Cardiac fibroblast (primary cell): ENCODE measurements around the gene RNF2.
A peak's percentile ranks its signal among the peaks of the same experiment; 100 is the strongest.

Experiments
- DNase-seq, 2 donors: peaks; one replicate each; pipeline versions ENCODE4 v3.0.0 to v3.0.0-alpha.2; 2010; ENCODE audit warnings: low read depth in 2 of 2
- H3K4me3 ChIP-seq, 2 donors: replicated peaks in 1 of 2; 1 replicate in 1 of 2; 2 replicates in 1 of 2; pipeline ENCODE4 v1.5.1; 2011; ENCODE audit warnings: low read depth in 2 of 2, low read length in 2 of 2, mild to moderate bottlenecking in 2 of 2, moderate library complexity in 1 of 2
- TF ChIP-seq, protein P1 (sequence below): IDR thresholded peaks from one replicate; pipeline ENCODE4 v1.5.1; 2011; ENCODE audit warnings: low read depth, mild to moderate bottlenecking, low read length, inconsistent platforms

The RNF2 gene

DNA sequence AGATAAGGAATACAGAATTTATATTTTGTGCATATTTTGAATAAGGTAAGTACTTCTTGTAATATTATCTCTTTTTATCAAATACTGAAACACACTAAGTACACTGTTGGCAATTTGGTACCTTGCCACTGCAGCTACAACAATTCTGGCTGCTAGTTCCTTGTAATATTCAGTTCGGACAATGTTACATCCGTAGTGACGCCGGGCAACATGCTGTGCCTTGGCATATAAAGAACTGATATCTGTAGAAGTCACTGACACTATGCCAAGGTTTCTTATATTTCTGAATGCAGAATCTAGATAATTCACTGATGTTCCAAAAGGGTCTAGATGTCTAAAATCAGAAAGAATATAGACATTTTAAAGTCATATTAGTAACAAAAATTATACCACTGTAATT, 93.9 kb downstream of the RNF2 start:
- DNase-seq = no peak
- no peak overlapping the region for H3K4me3 ChIP-seq
- TF ChIP-seq, protein P1, sequence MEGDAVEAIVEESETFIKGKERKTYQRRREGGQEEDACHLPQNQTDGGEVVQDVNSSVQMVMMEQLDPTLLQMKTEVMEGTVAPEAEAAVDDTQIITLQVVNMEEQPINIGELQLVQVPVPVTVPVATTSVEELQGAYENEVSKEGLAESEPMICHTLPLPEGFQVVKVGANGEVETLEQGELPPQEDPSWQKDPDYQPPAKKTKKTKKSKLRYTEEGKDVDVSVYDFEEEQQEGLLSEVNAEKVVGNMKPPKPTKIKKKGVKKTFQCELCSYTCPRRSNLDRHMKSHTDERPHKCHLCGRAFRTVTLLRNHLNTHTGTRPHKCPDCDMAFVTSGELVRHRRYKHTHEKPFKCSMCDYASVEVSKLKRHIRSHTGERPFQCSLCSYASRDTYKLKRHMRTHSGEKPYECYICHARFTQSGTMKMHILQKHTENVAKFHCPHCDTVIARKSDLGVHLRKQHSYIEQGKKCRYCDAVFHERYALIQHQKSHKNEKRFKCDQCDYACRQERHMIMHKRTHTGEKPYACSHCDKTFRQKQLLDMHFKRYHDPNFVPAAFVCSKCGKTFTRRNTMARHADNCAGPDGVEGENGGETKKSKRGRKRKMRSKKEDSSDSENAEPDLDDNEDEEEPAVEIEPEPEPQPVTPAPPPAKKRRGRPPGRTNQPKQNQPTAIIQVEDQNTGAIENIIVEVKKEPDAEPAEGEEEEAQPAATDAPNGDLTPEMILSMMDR = no peak

DNA sequence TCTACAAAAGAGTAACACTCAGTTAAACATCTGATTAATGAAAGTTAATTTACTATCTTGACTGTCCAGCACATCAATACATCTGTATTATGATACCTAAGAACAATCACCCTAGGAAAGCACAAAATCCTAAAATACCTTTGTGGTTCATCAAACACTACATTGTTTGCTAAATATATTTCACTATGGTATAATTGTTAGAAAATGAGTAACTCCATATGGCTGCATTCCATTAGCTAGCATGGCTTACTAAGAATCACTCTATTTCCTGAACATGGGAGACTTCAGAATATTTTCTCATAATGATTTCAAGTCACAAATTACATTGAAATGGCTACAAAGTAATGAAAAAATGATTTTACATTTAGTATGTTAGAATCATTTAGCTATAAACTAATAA, 98.9 kb downstream of the RNF2 start:
- H3K4me3 ChIP-seq = no peak overlapping the region
- peak; percentile 13 to 80 for DNase-seq
- TF ChIP-seq, protein P1 = no peak

DNA sequence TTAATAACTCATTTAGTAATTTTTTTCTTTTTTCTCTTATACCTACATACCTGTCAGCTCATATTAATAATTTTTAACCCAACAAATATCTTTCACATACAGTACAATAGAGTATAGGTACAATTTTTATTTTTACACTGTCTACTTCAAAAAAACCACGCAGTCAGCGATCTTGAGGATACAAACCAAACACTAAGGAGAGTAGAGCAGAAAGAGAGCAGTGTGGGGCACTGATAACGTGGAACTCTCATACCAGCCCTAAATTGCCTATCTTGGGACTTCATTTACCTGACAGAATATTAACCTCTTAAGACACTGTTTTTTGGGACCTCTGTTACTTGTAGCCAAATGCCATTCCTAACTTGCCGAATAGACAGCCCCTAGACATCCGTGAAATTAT, 105.9 kb downstream of the RNF2 start:
- H3K4me3 ChIP-seq = no peak overlapping the region
- TF ChIP-seq, protein P1 = no peak
- DNase-seq = no peak
